Measurements from ENCODE around the gene FHOD3. TPM values are rescaled to one million over a fixed set of nuclear protein-coding genes. Genes with fewer than 3 reads are reported as not detected.
A peak's percentile ranks its signal among the peaks of the same experiment; 100 is the strongest.
"Not testable (repeated sequence)": the region's sequence is repeated elsewhere in the genome, so short reads cannot be mapped to it uniquely, and the experiment has no call there.

The FHOD3 gene
- total and polyA plus RNA-seq, 9 of the 15 experiments (the other 6 are each of a cell fraction or from before 2014, with no cell fraction given), result 0.11 TPM; not detected in 8

DNA sequence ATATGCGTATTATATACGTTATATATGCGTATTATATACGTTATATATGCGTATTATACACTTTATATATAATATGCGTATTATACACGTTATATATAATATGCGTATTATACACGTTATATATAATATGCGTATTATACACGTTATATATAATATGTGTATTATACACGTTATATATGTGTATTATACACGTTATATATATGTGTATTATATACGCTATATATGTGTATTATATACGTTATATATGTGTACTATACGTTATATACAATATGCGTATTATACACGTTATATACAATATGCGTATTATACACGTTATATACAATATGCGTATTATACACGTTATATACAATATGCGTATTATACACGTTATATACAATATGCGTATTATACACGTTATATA, 465.5 kb downstream of the FHOD3 start:
- FAIRE-seq; DNase-seq (ENCODE audit: extremely low read depth in 1 of 4, low spot score in 3 of 4); H3K4me1 ChIP-seq (replicated peaks in 1 of 2; ENCODE audit: control insufficient read depth in 2 of 2, insufficient read depth in 2 of 2, low read length in 2 of 2); H3K9me1 ChIP-seq (ENCODE audit: control insufficient read depth, insufficient read depth, low read length); H3K4me3 ChIP-seq; H4K20me1 ChIP-seq (replicated peaks; ENCODE audit: control insufficient read depth, insufficient read depth, low read length); H3K27ac ChIP-seq (ENCODE audit: extremely low read depth, low read depth, low read length); H3K9ac ChIP-seq (ENCODE audit: insufficient read depth in 1 of 2, low read depth in 2 of 2, low read length in 2 of 2); H3K9me3 ChIP-seq (replicated peaks; ENCODE audit: control insufficient read depth, insufficient read depth, low read depth, low read length); BruUV-seq (replicated peaks); intact Hi-C loops (cut with micrococcal nuclease); in situ Hi-C loops (cut with MboI); H2AFZ ChIP-seq (ENCODE audit: low read depth, low read length); ATAC-seq; POLR2A ChIA-PET; H3K4me2 ChIP-seq (ENCODE audit: insufficient read depth, low read length); H3K36me3 ChIP-seq (ENCODE audit: control insufficient read depth, insufficient read depth, low read length); H3K79me2 ChIP-seq (ENCODE audit: control insufficient read depth, insufficient read depth, low read length); TF ChIP-seq CEBPG (CRISPR knock-in tag; IDR thresholded peaks at IDR 0.05): not testable (repeated sequence)
- CTCF ChIA-PET (ENCODE audit: low intra/inter-chr PET ratio), result interaction anchor here (0.5 kb wide), 1 partner anchor 136 kb away, joined by 3 read pairs; no protein-coding TSS in a partner anchor
- 39% methylated on average over 21 of the region's 26 CpGs for WGBS (ENCODE audit: insufficient coverage, low coverage, missing lambda C conversion rate)
- peaks cover 29 to 30% of the 10 kb centered on the region in 2 experiments for H3K27me3 ChIP-seq (ENCODE audit: control insufficient read depth in 2 of 2, insufficient read depth in 2 of 2, low read length in 2 of 2)
- TF ChIP-seq SLC30A9 (CRISPR knock-in tag; IDR thresholded peaks at IDR 0.05), result peak; percentile 77; the same call in 1 of the 2 replicates
- TF ChIP-seq, protein P1, sequence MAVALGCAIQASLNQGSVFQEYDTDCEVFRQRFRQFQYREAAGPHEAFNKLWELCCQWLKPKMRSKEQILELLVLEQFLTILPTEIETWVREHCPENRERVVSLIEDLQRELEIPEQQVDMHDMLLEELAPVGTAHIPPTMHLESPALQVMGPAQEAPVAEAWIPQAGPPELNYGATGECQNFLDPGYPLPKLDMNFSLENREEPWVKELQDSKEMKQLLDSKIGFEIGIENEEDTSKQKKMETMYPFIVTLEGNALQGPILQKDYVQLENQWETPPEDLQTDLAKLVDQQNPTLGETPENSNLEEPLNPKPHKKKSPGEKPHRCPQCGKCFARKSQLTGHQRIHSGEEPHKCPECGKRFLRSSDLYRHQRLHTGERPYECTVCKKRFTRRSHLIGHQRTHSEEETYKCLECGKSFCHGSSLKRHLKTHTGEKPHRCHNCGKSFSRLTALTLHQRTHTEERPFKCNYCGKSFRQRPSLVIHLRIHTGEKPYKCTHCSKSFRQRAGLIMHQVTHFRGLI (CRISPR knock-in tag; IDR thresholded peaks at IDR 0.05), result peak; percentile 68
- TF ChIP-seq, protein P2, sequence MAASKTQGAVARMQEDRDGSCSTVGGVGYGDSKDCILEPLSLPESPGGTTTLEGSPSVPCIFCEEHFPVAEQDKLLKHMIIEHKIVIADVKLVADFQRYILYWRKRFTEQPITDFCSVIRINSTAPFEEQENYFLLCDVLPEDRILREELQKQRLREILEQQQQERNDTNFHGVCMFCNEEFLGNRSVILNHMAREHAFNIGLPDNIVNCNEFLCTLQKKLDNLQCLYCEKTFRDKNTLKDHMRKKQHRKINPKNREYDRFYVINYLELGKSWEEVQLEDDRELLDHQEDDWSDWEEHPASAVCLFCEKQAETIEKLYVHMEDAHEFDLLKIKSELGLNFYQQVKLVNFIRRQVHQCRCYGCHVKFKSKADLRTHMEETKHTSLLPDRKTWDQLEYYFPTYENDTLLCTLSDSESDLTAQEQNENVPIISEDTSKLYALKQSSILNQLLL (CRISPR knock-in tag; IDR thresholded peaks at IDR 0.05; ENCODE audit: borderline replicate concordance), result peak; percentile 80; the same call in 1 of the 2 replicates
- peak; percentile 31; the same call in 1 of the 2 replicates for TF ChIP-seq NFIX (CRISPR knock-in tag; IDR thresholded peaks at IDR 0.05; ENCODE audit: low read depth)
- peak; percentile 57; the same call in 1 of the 2 replicates for TF ChIP-seq MTF1 (CRISPR knock-in tag; IDR thresholded peaks at IDR 0.05; ENCODE audit: borderline replicate concordance)
- TF ChIP-seq NCOA2 (IDR thresholded peaks at IDR 0.05; ENCODE audit: partially characterized antibody in 2 of 2), result peak in 1 of 2 experiments; percentile 77
- TF ChIP-seq ZNF707 (CRISPR knock-in tag; conservative IDR thresholded peaks at IDR 0.05), result peak; percentile 55; the same call in 1 of the 2 replicates
- TF ChIP-seq CEBPG (tag; conservative IDR thresholded peaks at IDR 0.05 in 1 of 2, IDR thresholded peaks at IDR 0.05 in 1 of 2), result peak in 1 of 2 experiments; percentile 41; a peak in 1 of 4 replicates

Data from K562 (cell line).